Uterus (tissue), 4 donors: ENCODE results near the gene GFPT2. TPM values are rescaled to one million over a fixed set of nuclear protein-coding genes. Genes with fewer than 3 reads are reported as not detected.

Experiments
- DNase-seq, 2 donors: peaks; one replicate each; pipeline ENCODE4 v3.0.0-alpha.2; 2019 to 2020
- H3K27ac ChIP-seq, 2 donors: fragments of 200-600 bp; sonication (generic); 1 replicate in 1 of 2; 2 replicates in 1 of 2; pipeline ENCODE4 v1.5.1; 2016 to 2018
- H3K27me3 ChIP-seq, 2 donors: fragments of 200-600 bp; sonication (generic); one replicate each; pipeline ENCODE4 v1.5.1; 2018 to 2019; ENCODE audit warnings: control low read depth in 1 of 2
- H3K36me3 ChIP-seq, 2 donors: fragments of 200-600 bp; sonication (generic); one replicate each; pipeline ENCODE4 v1.5.1; 2019; ENCODE audit warnings: control low read depth in 1 of 2
- H3K4me1 ChIP-seq, 2 donors: fragments of 200-600 bp; sonication (generic); one replicate each; pipeline ENCODE4 v1.5.1; 2018 to 2019; ENCODE audit warnings: control low read depth in 1 of 2
- H3K4me3 ChIP-seq, 2 donors: fragments of 200-600 bp; sonication (generic); 1 replicate in 1 of 2; 2 replicates in 1 of 2; pipeline ENCODE4 v1.5.1; 2018 to 2019; ENCODE audit warnings: mild to moderate bottlenecking in 1 of 2
- H3K9me3 ChIP-seq, 2 donors: fragments of 200-600 bp; sonication (generic); one replicate each; pipeline ENCODE4 v1.5.1; 2019; ENCODE audit warnings: control low read depth in 1 of 2
- POLR2A ChIP-seq, 2 donors: fragments of 450-650 bp; IDR thresholded peaks; one replicate each; pipeline ENCODE4 v1.6.1; 2016; ENCODE audit warnings: antibody characterized with exemption in 2 of 2, mild to moderate bottlenecking in 1 of 2, moderate library complexity in 1 of 2
- intact Hi-C: fragments of 100-400 bp; cut with DNase I; formaldehyde crosslinking; loops from one replicate; pipeline ENCODE4 v1.15.1; 2023; ENCODE audit warnings: low total_unique reads
- total RNA-seq, 4 donors: library from RNA; depleted of rRNA in 3 of 4; stranded (reverse); fragments of >200 nt in 3 of 4; gene quantifications; one replicate each; pipeline versions ENCODE4 v1.1.0 to v1.2.4, GENCODE V29; 2014 to 2023
- TF ChIP-seq, protein P1 (sequence below), 4 experiments: fragments of 200-600 bp in 2 of 4; fragments of 450-650 bp in 2 of 4; sonication (generic) in 2 of 4; IDR thresholded peaks; one replicate each; pipeline ENCODE4 v1.5.1; 2016 to 2019; ENCODE audit warnings: antibody characterized with exemption in 4 of 4, mild to moderate bottlenecking in 2 of 4, moderate library complexity in 1 of 4
- donor health status: DM: yes; HTN: yes; CAD: no.

Gene GFPT2
- total RNA-seq, 4 donors from 2014 or later = 18.2 to 118 (median 47.8) TPM

DNA sequence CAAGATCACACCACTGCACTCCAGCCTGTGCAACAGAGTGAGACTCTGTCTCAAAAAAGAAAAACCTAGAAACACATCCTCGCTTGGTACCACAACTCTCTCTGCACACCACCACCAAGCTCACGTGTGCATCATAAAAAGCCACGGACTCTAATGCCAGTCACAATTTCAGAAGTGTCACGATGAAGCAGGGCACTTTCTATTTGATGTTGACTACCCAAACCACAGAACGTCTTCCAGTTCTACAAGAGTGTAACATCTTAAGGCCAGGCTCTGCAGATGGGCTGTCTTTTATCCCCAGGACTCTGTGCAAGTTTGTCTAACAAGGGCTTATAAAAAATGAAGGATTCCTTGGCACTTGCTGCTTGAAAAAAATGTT is 22.9 kb downstream of the GFPT2 start:
- H3K4me3 ChIP-seq = no peak overlapping the region
- peaks cover 0 to 10% of the 10 kb centered on the region in 2 donors for H3K4me1 ChIP-seq
- H3K9me3 ChIP-seq = no peaks in the 10 kb centered on the region
- intact Hi-C loops = no loop called here
- H3K27me3 ChIP-seq = no peaks in the 10 kb centered on the region
- no peaks in the 10 kb centered on the region for H3K36me3 ChIP-seq
- DNase-seq = no peak
- H3K27ac ChIP-seq = peak overlapping the region; percentile 62 to 82
- TF ChIP-seq POLR2A (IDR thresholded peaks at IDR 0.05) = no peak
- TF ChIP-seq, protein P1, sequence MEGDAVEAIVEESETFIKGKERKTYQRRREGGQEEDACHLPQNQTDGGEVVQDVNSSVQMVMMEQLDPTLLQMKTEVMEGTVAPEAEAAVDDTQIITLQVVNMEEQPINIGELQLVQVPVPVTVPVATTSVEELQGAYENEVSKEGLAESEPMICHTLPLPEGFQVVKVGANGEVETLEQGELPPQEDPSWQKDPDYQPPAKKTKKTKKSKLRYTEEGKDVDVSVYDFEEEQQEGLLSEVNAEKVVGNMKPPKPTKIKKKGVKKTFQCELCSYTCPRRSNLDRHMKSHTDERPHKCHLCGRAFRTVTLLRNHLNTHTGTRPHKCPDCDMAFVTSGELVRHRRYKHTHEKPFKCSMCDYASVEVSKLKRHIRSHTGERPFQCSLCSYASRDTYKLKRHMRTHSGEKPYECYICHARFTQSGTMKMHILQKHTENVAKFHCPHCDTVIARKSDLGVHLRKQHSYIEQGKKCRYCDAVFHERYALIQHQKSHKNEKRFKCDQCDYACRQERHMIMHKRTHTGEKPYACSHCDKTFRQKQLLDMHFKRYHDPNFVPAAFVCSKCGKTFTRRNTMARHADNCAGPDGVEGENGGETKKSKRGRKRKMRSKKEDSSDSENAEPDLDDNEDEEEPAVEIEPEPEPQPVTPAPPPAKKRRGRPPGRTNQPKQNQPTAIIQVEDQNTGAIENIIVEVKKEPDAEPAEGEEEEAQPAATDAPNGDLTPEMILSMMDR (IDR thresholded peaks at IDR 0.05) = no peak

DNA sequence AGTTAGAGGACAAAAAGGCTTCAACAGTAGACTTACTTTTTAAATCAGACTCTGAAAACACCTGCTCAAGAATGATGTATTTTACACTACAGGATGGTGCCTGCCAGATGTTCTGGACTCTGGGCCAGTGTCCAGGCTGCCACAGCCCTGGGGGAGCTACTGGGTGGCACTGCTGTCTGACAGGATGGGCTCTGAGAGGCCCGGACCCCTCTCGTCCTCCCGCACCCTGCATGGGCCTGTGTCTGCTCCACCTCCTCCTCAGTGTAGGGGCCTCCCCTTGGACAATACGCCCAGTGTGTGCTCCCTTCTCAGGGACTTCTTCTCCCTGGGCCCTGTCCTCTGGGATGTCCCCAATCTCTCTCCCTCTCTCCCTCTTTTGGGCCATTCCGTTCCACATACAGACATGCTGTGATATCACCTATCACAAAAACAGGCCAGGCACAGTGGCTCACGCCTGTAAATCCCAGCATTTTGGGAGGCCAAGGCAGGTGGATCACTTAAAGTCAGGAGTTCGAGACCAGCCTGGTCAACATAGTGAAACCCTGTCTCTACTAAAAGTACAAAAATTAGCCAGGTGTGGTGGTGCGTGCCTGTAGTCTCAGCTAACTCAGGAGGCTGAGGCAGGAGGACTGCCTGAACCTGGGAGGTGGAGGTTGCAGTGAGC is 23.4 kb downstream of the GFPT2 start:
- Histone ChIP-seq H3K27me3 (no peaks in the 10 kb centered on the region), H3K9me3 (no peaks in the 10 kb centered on the region), H3K27ac (peak overlapping the region; percentile 62 to 82), H3K4me1 (peaks cover 0 to 10% of the 10 kb centered on the region in 2 donors), H3K36me3 (no peaks in the 10 kb centered on the region), H3K4me3 (no peak overlapping the region)
- intact Hi-C loops = no loop called here
- TF ChIP-seq, protein P1 (IDR thresholded peaks at IDR 0.05) = no peak
- TF ChIP-seq POLR2A (IDR thresholded peaks at IDR 0.05) = no peak
- DNase-seq = no peak

DNA sequence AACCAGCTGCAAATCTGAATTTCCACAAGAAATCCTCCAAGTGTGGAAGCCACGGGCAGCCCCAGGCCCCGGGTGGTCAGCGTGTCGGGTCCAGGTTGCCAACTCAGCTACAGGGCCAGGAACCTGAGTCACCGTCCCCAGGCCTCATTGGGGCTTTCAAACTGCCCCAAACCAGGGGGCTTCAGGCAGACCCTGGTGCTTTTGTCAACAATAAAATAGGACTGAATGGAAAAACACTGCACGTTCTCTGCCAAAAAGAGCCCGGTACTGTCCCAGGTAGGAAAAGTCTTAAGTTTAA is 24.0 kb downstream of the GFPT2 start:
- intact Hi-C loops = no loop called here
- no peaks in the 10 kb centered on the region for H3K27me3 ChIP-seq
- DNase-seq = no peak
- TF ChIP-seq POLR2A (IDR thresholded peaks at IDR 0.05) = no peak
- peak overlapping the region in 1 of 2 donors; percentile 82 for H3K27ac ChIP-seq
- H3K4me1 ChIP-seq = peaks cover 0 to 10% of the 10 kb centered on the region in 2 donors
- H3K9me3 ChIP-seq = no peaks in the 10 kb centered on the region
- H3K4me3 ChIP-seq = no peak overlapping the region
- H3K36me3 ChIP-seq = no peaks in the 10 kb centered on the region

DNA sequence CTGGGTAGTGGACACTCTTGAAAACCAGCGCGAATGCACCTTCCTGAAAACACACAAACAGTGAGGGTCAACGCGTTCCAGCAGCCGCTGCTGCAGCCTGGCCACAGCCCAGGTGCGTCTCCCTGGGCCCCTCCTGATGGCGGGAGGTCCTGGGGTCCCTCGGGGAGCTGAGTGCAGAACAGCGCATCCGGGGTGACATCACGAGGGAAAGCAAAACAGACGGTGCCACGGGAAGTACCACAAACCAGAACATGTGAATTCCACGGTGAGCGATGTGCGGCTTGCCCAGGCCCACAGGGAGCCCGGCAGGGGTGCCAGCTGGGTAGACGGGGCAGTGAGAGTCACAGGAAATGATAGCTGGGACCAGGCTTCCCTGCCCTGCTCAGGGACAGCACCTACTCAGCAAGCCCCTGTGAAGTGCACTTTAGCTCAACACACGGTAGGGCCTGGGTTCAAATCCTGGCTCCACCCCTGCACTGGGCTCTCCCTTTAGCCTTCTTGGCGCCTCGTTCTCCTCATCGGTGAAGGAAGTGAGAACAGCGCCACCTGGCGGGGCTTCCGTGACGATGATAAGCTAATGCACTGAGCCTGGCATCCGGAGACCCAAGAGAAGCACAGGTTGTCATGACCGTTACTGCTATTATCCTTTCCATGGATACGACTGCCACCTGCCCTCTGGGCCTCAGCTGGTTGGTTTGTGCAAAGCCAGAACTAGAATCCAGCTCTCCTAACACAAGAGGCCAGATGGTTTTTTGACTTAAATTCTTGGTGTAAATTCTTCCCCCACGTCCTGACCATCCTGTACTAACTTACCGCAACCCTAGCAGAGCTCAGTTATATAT is 24.6 kb downstream of the GFPT2 start:
- peak; percentile 70 to 75 for DNase-seq
- H3K4me1 ChIP-seq = peaks cover 0 to 10% of the 10 kb centered on the region in 2 donors
- intact Hi-C loops = no loop called here
- H3K36me3 ChIP-seq = no peaks in the 10 kb centered on the region
- H3K27me3 ChIP-seq = no peaks in the 10 kb centered on the region
- peak overlapping the region in 1 of 2 donors; percentile 82 for H3K27ac ChIP-seq
- TF ChIP-seq, protein P1 (IDR thresholded peaks at IDR 0.05) = peak in 3 of 4 experiments; percentile 47 to 65 (median 52)
- no peak for TF ChIP-seq POLR2A (IDR thresholded peaks at IDR 0.05)
- H3K4me3 ChIP-seq = no peak overlapping the region
- no peaks in the 10 kb centered on the region for H3K9me3 ChIP-seq

DNA sequence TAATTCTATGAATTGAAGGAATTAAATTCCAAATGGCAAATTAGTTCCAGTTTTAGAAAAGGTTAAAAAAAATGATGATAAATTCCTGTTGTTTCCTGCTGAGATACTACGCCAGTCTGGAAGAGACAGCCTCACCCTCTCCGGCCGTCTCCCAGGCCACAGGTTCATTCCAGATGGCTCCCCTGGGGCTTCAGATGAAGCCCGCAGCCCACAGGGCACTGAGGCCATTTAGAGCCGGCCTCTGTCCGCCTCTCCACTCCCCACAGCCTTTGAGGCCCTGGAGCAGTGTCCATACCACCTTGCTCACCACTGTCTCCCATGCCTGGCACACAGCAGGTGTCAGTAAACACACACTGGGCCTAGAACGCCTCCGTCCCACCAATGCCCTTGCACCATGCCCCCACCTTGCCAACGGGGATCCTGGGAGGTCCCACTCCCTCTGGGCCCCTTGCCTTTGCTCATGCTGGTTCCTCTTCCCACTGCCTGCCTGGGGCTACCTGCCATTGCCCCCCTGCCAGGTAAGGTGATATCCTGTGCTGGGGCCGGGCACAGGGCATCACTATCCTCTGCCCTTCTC is 26.1 kb downstream of the GFPT2 start:
- intact Hi-C loops = no loop called here
- no peaks in the 10 kb centered on the region for H3K27me3 ChIP-seq
- no peak overlapping the region for H3K4me3 ChIP-seq
- DNase-seq = no peak
- TF ChIP-seq POLR2A (IDR thresholded peaks at IDR 0.05) = no peak
- TF ChIP-seq, protein P1 (IDR thresholded peaks at IDR 0.05) = no peak
- H3K36me3 ChIP-seq = no peaks in the 10 kb centered on the region
- no peak overlapping the region for H3K27ac ChIP-seq
- peaks cover 0 to 2% of the 10 kb centered on the region in 2 donors for H3K4me1 ChIP-seq
- no peaks in the 10 kb centered on the region for H3K9me3 ChIP-seq
